Measurements from ENCODE around the gene ACSL3.

- no peak for TF ChIP-seq CTCF (IDR thresholded peaks at IDR 0.05)
- no peak for TF ChIP-seq POLR2A (IDR thresholded peaks at IDR 0.05; ENCODE audit: low read depth)
- no peak for TF ChIP-seq EP300 (IDR thresholded peaks at IDR 0.05)
- TF ChIP-seq POLR2AphosphoS5 (IDR thresholded peaks at IDR 0.05): peak; percentile 37 to 69
Measured at GRCh38 chr2:222859786-222860612, 837 bp upstream of the ACSL3 start.
